ENCODE data around the gene PFKFB4. TPM values are rescaled to one million over a fixed set of nuclear protein-coding genes. Genes with fewer than 3 reads are reported as not detected.

The PFKFB4 gene
- total and polyA plus RNA-seq, 9 of the 15 experiments (the other 6 are each of a cell fraction or from before 2014, with no cell fraction given) = 0.92 to 56.3 (median 13.5) TPM

DNA sequence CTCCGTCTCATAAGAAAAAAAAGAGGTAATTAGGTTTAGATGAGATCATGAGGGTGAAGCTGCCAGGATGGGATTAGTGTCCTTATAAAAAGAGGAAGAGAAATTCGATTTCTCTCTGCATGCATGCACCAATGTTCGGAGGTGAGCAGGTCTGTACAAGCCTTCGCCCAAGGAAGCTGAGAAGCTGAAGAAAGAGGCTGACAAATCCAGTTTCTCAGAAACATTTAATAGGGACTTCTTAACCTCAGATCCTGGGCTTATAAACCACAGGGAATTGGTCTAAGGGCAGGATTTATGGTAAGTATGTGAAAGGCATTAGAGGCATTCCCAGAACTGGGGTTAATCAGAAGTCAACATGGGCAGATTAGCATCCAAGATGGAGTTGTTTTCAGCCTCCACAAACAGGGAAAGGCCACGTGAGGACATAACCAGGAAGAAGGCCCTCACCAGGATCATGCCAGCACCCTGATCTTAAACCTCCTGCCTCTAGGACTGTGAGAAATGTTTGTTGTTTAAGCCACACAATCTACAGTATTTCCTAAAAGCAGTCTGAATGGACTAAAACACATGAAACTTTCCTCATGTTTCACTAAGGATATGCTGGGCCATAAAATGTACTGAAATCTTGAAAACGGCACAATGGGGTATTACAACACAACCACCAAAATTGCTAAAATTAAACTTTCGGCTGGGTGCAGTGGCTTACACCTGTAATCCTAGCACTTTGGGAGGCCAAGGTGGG is 64.0 kb downstream of the PFKFB4 start:
- DNase-seq (ENCODE audit: extremely low read depth in 1 of 4, low spot score in 3 of 4) (no peak), FAIRE-seq (no peak), ATAC-seq (no peak)
- CTCF ChIA-PET (ENCODE audit: low intra/inter-chr PET ratio) = no interaction called here
- in situ Hi-C loops (cut with MboI) (no loop called here), intact Hi-C loops (cut with micrococcal nuclease) (no loop called here)
- H2AFZ ChIP-seq (ENCODE audit: low read depth, low read length) = 0 out of 2 replicates have a peak overlapping the region, but pooled peaks have one; percentile 66
- H3K27me3 ChIP-seq (ENCODE audit: control insufficient read depth in 2 of 2, insufficient read depth in 2 of 2, low read length in 2 of 2) = no peaks in the 10 kb centered on the region
- H3K79me2 ChIP-seq (ENCODE audit: control insufficient read depth, insufficient read depth, low read length) = no peaks in the 10 kb centered on the region
- no peak overlapping the region for H3K9ac ChIP-seq (ENCODE audit: insufficient read depth in 1 of 2, low read depth in 2 of 2, low read length in 2 of 2)
- peaks cover 0 to 4% of the 10 kb centered on the region in 2 experiments; a peak in 1 of 5 replicates for H3K4me1 ChIP-seq (replicated peaks in 1 of 2; ENCODE audit: control insufficient read depth in 2 of 2, insufficient read depth in 2 of 2, low read length in 2 of 2)
- no peaks in the 10 kb centered on the region for H3K9me1 ChIP-seq (ENCODE audit: control insufficient read depth, insufficient read depth, low read length)
- H3K27ac ChIP-seq (ENCODE audit: extremely low read depth, low read depth, low read length) = no peak overlapping the region
- no peak overlapping the region for H3K4me3 ChIP-seq
- no peaks in the 10 kb centered on the region for H4K20me1 ChIP-seq (replicated peaks; ENCODE audit: control insufficient read depth, insufficient read depth, low read length)
- TF ChIP-seq PPARD (CRISPR knock-in tag; IDR thresholded peaks at IDR 0.05) = no peak
- TF ChIP-seq SPI1 (IDR thresholded peaks at IDR 0.05; ENCODE audit: borderline replicate concordance, low read depth, low read length) = peak; percentile 44; the same call in 1 of the 2 replicates
- TF ChIP-seq, protein P1, sequence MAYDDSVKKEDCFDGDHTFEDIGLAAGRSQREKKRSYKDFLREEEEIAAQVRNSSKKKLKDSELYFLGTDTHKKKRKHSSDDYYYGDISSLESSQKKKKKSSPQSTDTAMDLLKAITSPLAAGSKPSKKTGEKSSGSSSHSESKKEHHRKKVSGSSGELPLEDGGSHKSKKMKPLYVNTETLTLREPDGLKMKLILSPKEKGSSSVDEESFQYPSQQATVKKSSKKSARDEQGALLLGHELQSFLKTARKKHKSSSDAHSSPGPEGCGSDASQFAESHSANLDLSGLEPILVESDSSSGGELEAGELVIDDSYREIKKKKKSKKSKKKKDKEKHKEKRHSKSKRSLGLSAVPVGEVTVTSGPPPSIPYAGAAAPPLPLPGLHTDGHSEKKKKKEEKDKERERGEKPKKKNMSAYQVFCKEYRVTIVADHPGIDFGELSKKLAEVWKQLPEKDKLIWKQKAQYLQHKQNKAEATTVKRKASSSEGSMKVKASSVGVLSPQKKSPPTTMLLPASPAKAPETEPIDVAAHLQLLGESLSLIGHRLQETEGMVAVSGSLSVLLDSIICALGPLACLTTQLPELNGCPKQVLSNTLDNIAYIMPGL (CRISPR knock-in tag; IDR thresholded peaks at IDR 0.05) = no peak
- TF ChIP-seq TAF9B (IDR thresholded peaks at IDR 0.05; ENCODE audit: partially characterized antibody) = no peak
- H3K9me3 ChIP-seq (replicated peaks; ENCODE audit: control insufficient read depth, insufficient read depth, low read depth, low read length) = no peaks in the 10 kb centered on the region
- H3K36me3 ChIP-seq (ENCODE audit: control insufficient read depth, insufficient read depth, low read length) = no peaks in the 10 kb centered on the region
- POLR2A ChIA-PET = no interaction called here
- WGBS (ENCODE audit: insufficient coverage, low coverage, missing lambda C conversion rate) = 67% methylated on average over 6 of the region's 7 CpGs
- no peak overlapping the region for H3K4me2 ChIP-seq (ENCODE audit: insufficient read depth, low read length)
- BruUV-seq (replicated peaks) = no TSS peak

Measured in K562 (cell line).